Measurements from ENCODE around the gene CHRD.

The CHRD gene

GRCh38 chr3:184345317-184346144 lies 34.3 kb upstream of the CHRD start:
- Histone ChIP-seq H3K27ac (peak overlapping the region; percentile 50), H3K27me3 (ENCODE audit: insufficient read depth, low read depth, severe bottlenecking) (no peaks in the 10 kb centered on the region), H3K9me3 (ENCODE audit: severe bottlenecking) (no peaks in the 10 kb centered on the region), H3K36me3 (peaks cover 13% of the 10 kb centered on the region), H3K4me3 (ENCODE audit: low read depth, low read length) (no peak overlapping the region)
- TF ChIP-seq, protein P1, sequence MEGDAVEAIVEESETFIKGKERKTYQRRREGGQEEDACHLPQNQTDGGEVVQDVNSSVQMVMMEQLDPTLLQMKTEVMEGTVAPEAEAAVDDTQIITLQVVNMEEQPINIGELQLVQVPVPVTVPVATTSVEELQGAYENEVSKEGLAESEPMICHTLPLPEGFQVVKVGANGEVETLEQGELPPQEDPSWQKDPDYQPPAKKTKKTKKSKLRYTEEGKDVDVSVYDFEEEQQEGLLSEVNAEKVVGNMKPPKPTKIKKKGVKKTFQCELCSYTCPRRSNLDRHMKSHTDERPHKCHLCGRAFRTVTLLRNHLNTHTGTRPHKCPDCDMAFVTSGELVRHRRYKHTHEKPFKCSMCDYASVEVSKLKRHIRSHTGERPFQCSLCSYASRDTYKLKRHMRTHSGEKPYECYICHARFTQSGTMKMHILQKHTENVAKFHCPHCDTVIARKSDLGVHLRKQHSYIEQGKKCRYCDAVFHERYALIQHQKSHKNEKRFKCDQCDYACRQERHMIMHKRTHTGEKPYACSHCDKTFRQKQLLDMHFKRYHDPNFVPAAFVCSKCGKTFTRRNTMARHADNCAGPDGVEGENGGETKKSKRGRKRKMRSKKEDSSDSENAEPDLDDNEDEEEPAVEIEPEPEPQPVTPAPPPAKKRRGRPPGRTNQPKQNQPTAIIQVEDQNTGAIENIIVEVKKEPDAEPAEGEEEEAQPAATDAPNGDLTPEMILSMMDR (IDR thresholded peaks at IDR 0.05; ENCODE audit: low read depth, low read length), result peak; percentile 72
- peak; percentile 82 for DNase-seq

- TF ChIP-seq, protein P1 (IDR thresholded peaks at IDR 0.05; ENCODE audit: low read depth, low read length), result no peak
- H3K36me3 ChIP-seq, result peaks cover 22% of the 10 kb centered on the region
- no peak for DNase-seq
- no peaks in the 10 kb centered on the region for H3K27me3 ChIP-seq (ENCODE audit: insufficient read depth, low read depth, severe bottlenecking)
- H3K9me3 ChIP-seq (ENCODE audit: severe bottlenecking), result no peaks in the 10 kb centered on the region
- peak overlapping the region; percentile 68 for H3K27ac ChIP-seq
- H3K4me3 ChIP-seq (ENCODE audit: low read depth, low read length), result no peak overlapping the region
Observed at GRCh38 chr3:184346480-184347190, 33.2 kb upstream of the CHRD start.

- TF ChIP-seq, protein P1 (IDR thresholded peaks at IDR 0.05; ENCODE audit: low read depth, low read length), result no peak
- Histone ChIP-seq H3K27ac (peak overlapping the region; percentile 68), H3K4me3 (ENCODE audit: low read depth, low read length) (no peak overlapping the region), H3K27me3 (ENCODE audit: insufficient read depth, low read depth, severe bottlenecking) (no peaks in the 10 kb centered on the region), H3K36me3 (peaks cover 30% of the 10 kb centered on the region), H3K9me3 (ENCODE audit: severe bottlenecking) (no peaks in the 10 kb centered on the region)
- DNase-seq, result no peak
Observed at GRCh38 chr3:184347321-184348056, 32.4 kb upstream of the CHRD start.

- DNase-seq, result peak; percentile 33
- TF ChIP-seq, protein P1 (IDR thresholded peaks at IDR 0.05; ENCODE audit: low read depth, low read length), result no peak
- peaks cover 34% of the 10 kb centered on the region for H3K36me3 ChIP-seq
Observed at GRCh38 chr3:184348057-184348382, 31.8 kb upstream of the CHRD start.

DNA sequence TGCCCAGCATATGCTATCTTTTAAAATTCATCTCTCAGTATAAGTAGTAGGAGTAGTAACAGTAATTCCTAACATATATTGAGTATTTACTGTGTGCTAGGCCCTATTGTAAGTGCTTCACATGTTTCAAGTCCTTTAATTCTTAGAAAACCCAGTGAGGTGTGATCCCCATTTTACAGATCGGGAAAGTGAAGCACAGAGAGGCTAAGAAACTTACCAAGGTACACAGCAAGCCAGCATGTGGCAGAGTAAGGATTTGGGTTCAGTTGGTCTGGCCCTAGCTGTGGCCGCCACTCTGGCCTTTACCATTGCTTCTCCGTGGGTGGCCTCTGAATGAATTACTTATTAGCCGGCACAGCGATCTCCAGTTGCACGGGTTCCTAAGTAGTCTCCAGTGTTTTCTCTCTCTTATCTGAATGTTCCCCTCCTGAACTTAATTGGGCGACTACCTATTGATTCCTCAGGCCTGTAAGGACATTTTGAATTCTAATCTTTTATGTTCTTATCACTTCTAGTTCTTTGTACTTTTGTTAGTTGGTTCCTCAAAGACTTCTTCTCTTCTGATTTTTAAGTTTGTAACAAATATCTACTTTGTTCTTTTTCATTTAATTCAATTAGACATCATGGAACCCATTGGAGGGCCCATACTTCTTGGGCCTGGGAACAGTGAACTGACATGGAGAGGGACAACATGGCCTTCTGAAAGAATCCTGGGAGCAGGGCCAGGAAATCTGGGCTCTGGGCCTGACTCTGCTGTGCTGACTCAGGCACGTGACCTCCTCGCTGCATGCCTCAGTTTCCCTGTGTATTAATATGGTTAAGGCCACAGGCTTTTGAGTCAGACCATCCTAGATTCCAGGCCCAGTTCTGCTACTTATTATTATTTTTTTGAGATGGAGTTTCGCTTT lies 30.0 kb upstream of the CHRD start:
- peaks cover 38% of the 10 kb centered on the region for H3K36me3 ChIP-seq

More at GRCh38 chr3:184348057-184348382, 31.8 kb upstream of the CHRD start:
- no peaks in the 10 kb centered on the region for H3K27me3 ChIP-seq (ENCODE audit: insufficient read depth, low read depth, severe bottlenecking)
- H3K27ac ChIP-seq, result peak overlapping the region; percentile 68
- H3K9me3 ChIP-seq (ENCODE audit: severe bottlenecking), result no peaks in the 10 kb centered on the region
- H3K4me3 ChIP-seq (ENCODE audit: low read depth, low read length), result no peak overlapping the region; the same call in 1 of the 2 replicates

More for the DNA sequence above, 30.0 kb upstream of the CHRD start:
- Histone ChIP-seq H3K27me3 (ENCODE audit: insufficient read depth, low read depth, severe bottlenecking) (no peaks in the 10 kb centered on the region), H3K27ac (no peak overlapping the region), H3K4me3 (ENCODE audit: low read depth, low read length) (no peak overlapping the region), H3K9me3 (ENCODE audit: severe bottlenecking) (no peaks in the 10 kb centered on the region)
- DNase-seq, result no peak
- TF ChIP-seq, protein P1 (IDR thresholded peaks at IDR 0.05; ENCODE audit: low read depth, low read length), result no peak
